Endodermal cell (in vitro differentiated cells): ENCODE measurements around the gene PPIP5K1. TPM values are rescaled to one million over a fixed set of nuclear protein-coding genes. Genes with fewer than 3 reads are reported as not detected.

Experiments
- DNase-seq: peaks from one replicate; pipeline ENCODE4 v3.0.0-alpha.2; 2017
- H3K27ac ChIP-seq: 2 replicates; pipeline ENCODE4 v1.5.1; 2013; ENCODE audit warnings: mild to moderate bottlenecking, low read depth, low read length, moderate library complexity
- H3K27me3 ChIP-seq: 2 replicates; pipeline ENCODE4 v1.6.1; 2013; ENCODE audit warnings: mild to moderate bottlenecking, low read length, moderate library complexity; ENCODE audit not compliant: insufficient read depth, control insufficient read depth, poor library complexity, severe bottlenecking
- H3K36me3 ChIP-seq: 2 replicates; pipeline ENCODE4 v1.7.0; 2013; ENCODE audit warnings: mild to moderate bottlenecking, low read length, moderate library complexity; ENCODE audit not compliant: control insufficient read depth, insufficient read depth
- H3K4me1 ChIP-seq: one replicate; pipeline ENCODE4 v1.7.0; 2013; ENCODE audit warnings: low read length; ENCODE audit not compliant: control insufficient read depth, insufficient read depth
- H3K4me3 ChIP-seq: 2 replicates; pipeline ENCODE4 v1.5.1; 2013; ENCODE audit warnings: mild to moderate bottlenecking, low read length, moderate library complexity
- H3K9ac ChIP-seq: 2 replicates; pipeline ENCODE4 v1.6.1; 2013; ENCODE audit warnings: mild to moderate bottlenecking, low read length, moderate library complexity; ENCODE audit not compliant: poor library complexity, severe bottlenecking; ENCODE audit errors: extremely low read depth
- H3K9me3 ChIP-seq: 2 replicates; pipeline ENCODE4 v1.6.1; 2013; ENCODE audit warnings: mild to moderate bottlenecking, low read length, moderate library complexity; ENCODE audit not compliant: control insufficient read depth
- H3K27ac Mint-ChIP-seq: 2 replicates; pipeline ENCODE4 v1.8.0; 2020; ENCODE audit warnings: mixed read lengths
- H3K27me3 Mint-ChIP-seq: 2 replicates; pipeline ENCODE4 v1.8.0; 2021; ENCODE audit warnings: mild to moderate bottlenecking, mixed read lengths; ENCODE audit not compliant: insufficient read depth
- H3K36me3 Mint-ChIP-seq: 2 replicates; pipeline ENCODE4 v1.8.0; 2020; ENCODE audit warnings: low read depth, mixed read lengths
- H3K4me1 Mint-ChIP-seq: 2 replicates; pipeline ENCODE4 v1.8.0; 2020; ENCODE audit warnings: mixed read lengths
- H3K4me3 Mint-ChIP-seq: 2 replicates; pipeline ENCODE4 v1.8.0; 2020; ENCODE audit warnings: mild to moderate bottlenecking, moderate library complexity, mixed read lengths
- H3K9me3 Mint-ChIP-seq: 2 replicates; pipeline ENCODE4 v1.8.0; 2020; ENCODE audit warnings: mild to moderate bottlenecking, mixed read lengths
- WGBS, 2 experiments: methylation state at CpG; one replicate each; pipeline versions ENCODE4 v1.1.5 to v1.1.7; 2013; ENCODE audit warnings: missing lambda C conversion rate in 2 of 2, mixed read lengths in 1 of 2; ENCODE audit not compliant: insufficient coverage in 1 of 2, insufficient read length in 1 of 2; 5-methylcytosine and 5-hydroxymethylcytosine counted together
- total RNA-seq, 2 donors: library from RNA; stranded (reverse); fragmentation: NEBNext Ultra II Directional in 1 of 2; extraction: Animal tissue kit (Norgen Biotek cat#: 25700) in 1 of 2; gene quantifications; 2 replicates in 1 of 2; 3 replicates in 1 of 2; pipeline ENCODE4 v1.2.1, GENCODE V29; 2021
- TF ChIP-seq, protein P1 (sequence below): fragments of 200-600 bp; sonication (generic); conservative IDR thresholded peaks from 2 replicates; pipeline ENCODE4 v1.5.0; 2021; ENCODE audit warnings: antibody characterized with exemption, mild to moderate bottlenecking

PPIP5K1 gene
- total RNA-seq, 2 donors from 2014 or later, result 3.3 to 16.0 TPM

DNA sequence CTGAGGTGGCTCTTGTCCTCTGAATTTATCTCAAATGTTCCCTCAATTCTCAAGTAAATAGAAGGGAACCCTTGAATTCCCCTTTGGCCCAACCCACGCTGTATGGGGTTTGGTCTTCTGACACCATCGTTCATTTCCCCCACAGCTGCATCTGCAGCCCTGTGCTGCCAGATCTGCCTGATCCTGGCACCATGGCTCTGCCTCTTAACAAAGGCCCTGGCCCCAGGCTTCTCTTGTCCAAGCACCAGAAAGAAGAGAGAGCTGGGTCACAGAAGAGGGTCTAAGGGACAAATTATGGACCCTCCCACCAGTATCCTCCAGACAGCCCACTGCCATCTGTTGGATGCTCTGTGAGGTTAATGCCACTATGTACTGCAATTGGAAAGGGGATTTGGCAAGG lies 70.8 kb downstream of the PPIP5K1 start:
- peaks cover 20% of the 10 kb centered on the region for H3K4me1 Mint-ChIP-seq
- H3K4me3 Mint-ChIP-seq, result no peak overlapping the region
- Histone ChIP-seq H3K9ac (no peak overlapping the region), H3K4me3 (no peak overlapping the region), H3K9me3 (no peaks in the 10 kb centered on the region), H3K36me3 (no peaks in the 10 kb centered on the region), H3K27me3 (peaks cover 92% of the 10 kb centered on the region), H3K27ac (no peak overlapping the region), H3K4me1 (peaks cover 5% of the 10 kb centered on the region)
- H3K27ac Mint-ChIP-seq, result no peak overlapping the region
- H3K27me3 Mint-ChIP-seq, result peaks cover 97% of the 10 kb centered on the region
- TF ChIP-seq, protein P1, sequence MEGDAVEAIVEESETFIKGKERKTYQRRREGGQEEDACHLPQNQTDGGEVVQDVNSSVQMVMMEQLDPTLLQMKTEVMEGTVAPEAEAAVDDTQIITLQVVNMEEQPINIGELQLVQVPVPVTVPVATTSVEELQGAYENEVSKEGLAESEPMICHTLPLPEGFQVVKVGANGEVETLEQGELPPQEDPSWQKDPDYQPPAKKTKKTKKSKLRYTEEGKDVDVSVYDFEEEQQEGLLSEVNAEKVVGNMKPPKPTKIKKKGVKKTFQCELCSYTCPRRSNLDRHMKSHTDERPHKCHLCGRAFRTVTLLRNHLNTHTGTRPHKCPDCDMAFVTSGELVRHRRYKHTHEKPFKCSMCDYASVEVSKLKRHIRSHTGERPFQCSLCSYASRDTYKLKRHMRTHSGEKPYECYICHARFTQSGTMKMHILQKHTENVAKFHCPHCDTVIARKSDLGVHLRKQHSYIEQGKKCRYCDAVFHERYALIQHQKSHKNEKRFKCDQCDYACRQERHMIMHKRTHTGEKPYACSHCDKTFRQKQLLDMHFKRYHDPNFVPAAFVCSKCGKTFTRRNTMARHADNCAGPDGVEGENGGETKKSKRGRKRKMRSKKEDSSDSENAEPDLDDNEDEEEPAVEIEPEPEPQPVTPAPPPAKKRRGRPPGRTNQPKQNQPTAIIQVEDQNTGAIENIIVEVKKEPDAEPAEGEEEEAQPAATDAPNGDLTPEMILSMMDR, result no peak
- DNase-seq, result no peak
- H3K9me3 Mint-ChIP-seq, result no peaks in the 10 kb centered on the region
- WGBS, 2 experiments, result 75 to 83% methylated on average over 2 of the region's 2 CpGs
- no peaks in the 10 kb centered on the region for H3K36me3 Mint-ChIP-seq

DNA sequence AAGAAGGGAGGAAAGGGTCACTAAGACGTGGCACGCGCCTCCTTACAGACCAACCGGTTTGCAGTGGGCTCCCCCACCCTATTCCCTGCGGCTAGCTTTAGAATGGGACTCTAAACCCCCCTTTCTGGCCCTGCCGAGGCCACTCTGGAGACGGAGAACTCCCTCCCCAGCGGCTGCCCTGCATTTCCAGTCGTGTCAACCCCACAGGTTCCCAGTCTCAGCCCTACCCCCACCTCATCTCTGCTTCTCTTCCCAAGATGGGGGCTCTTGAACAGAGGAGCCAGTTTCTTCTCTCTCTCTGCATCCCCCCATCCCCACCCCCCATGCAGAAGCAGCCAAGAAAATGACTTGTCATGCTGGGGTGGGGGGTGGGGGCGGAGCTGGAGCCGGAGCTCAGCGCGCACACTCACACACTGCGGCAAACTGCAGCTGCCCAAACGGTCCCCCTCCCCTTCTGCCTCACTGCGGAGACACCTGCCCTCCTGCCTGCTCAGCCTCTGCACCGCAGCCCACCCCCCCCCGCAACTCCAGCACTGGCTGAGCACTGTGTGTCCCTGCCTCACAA lies 71.7 kb downstream of the PPIP5K1 start:
- peak overlapping the region; percentile 65 for H3K27ac ChIP-seq
- Mint-ChIP-seq H3K36me3 (no peaks in the 10 kb centered on the region), H3K4me3 (peak overlapping the region; percentile 60), H3K27ac (no peak overlapping the region), H3K9me3 (no peaks in the 10 kb centered on the region), H3K27me3 (peaks cover 97% of the 10 kb centered on the region), H3K4me1 (peaks cover 20% of the 10 kb centered on the region)
- peaks cover 5% of the 10 kb centered on the region for H3K4me1 ChIP-seq
- TF ChIP-seq, protein P1, result no peak
- H3K27me3 ChIP-seq, result peaks cover 92% of the 10 kb centered on the region
- peak overlapping the region; percentile 78 for H3K4me3 ChIP-seq
- 4% methylated on average over 15 of the region's 18 CpGs; no CpG with 5 or more reads in 1 of the 2 experiments for WGBS, 2 experiments
- no peaks in the 10 kb centered on the region for H3K36me3 ChIP-seq
- no peak overlapping the region for H3K9ac ChIP-seq
- peak; percentile 80 for DNase-seq
- H3K9me3 ChIP-seq, result no peaks in the 10 kb centered on the region

DNA sequence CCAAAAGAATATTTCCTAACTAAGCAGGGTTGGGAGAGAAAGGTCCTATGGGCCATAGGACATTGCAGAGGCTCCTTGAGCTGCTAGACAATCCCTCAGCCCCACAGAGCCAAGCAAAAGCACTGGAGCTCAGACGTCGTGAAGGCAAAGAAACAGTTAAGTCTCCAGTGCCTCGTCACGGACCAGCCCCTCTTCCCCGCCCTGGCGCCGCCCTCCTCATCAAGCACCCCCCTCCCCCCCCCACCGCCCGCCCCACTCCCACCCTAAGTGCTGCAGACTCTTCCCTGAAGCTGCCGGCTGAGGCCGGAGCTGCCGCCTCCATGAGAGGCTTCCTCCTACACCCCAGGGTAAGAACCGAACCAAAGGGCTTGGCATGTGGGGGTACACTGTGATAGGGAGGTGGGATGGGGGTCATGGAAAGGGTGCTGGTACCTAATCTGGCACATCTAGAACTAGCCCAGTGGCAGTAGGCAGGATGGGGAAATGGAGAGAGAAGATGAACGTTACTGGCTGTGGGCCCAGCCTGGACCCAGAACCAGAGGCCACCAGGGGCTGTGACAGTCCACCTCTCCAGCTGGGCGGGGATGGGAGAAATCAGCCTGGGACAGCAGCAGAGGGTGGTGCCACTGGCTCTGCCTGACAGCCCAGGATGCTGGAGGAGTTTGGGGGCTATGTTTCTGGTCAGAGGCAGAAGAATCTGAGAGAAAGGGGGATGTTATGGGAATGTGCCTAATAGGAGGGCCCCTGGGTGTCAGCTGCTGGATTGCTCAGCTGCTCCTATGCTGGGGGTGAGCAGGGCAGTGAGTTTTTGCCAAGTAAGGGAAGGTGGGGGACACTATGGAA lies 72.4 kb downstream of the PPIP5K1 start, which contains the start of gene MAP1A:
Gene MAP1A, plus strand, starts transcription at position 255 of the 843 bp plus-strand sequence. CDS start 3,866 bp downstream, outside the sequence.
- no peak within 1 kb of the TSS for H3K9ac ChIP-seq
- peak; percentile 84 for DNase-seq
- TF ChIP-seq, protein P1, result peak; percentile 28
- Mint-ChIP-seq H3K4me3 (peak within 1 kb of the TSS; percentile 60), H3K9me3 (no peaks in the 10 kb centered on the region), H3K27me3 (peaks cover 97% of the 10 kb centered on the region), H3K36me3 (no peaks in the 10 kb centered on the region), H3K4me1 (peaks cover 20% of the 10 kb centered on the region), H3K27ac (no peak within 1 kb of the TSS)
- peaks cover 5% of the 10 kb centered on the region for H3K4me1 ChIP-seq
- H3K27ac ChIP-seq, result peak within 1 kb of the TSS; percentile 89
- H3K27me3 ChIP-seq, result peaks cover 92% of the 10 kb centered on the region
- peak within 1 kb of the TSS; percentile 78 for H3K4me3 ChIP-seq
- H3K9me3 ChIP-seq, result no peaks in the 10 kb centered on the region
- no peaks in the 10 kb centered on the region for H3K36me3 ChIP-seq
- WGBS, 2 experiments, result 0 to 5% methylated on average over 1 to 7 of the region's 15 CpGs
